ENCODE measurements around the gene C22orf15. TPM values are rescaled to one million over a fixed set of nuclear protein-coding genes. Genes with fewer than 3 reads are reported as not detected.
"Not testable (repeated sequence)": the region's sequence is repeated elsewhere in the genome, so short reads cannot be mapped to it uniquely, and the experiment has no call there.

C22orf15 gene
- total RNA-seq, result under 0.01 and 0.44 TPM in 2 replicates

- DNase-seq (ENCODE audit: low read depth in 2 of 2), result peak; percentile 45 to 59
Measured at GRCh38 chr22:23762842-23763578, at the start of gene C22orf15. Gene C22orf15 (plus strand): TSS chr22:23762990. CDS start chr22:23763307, 317 bp downstream.

DNA sequence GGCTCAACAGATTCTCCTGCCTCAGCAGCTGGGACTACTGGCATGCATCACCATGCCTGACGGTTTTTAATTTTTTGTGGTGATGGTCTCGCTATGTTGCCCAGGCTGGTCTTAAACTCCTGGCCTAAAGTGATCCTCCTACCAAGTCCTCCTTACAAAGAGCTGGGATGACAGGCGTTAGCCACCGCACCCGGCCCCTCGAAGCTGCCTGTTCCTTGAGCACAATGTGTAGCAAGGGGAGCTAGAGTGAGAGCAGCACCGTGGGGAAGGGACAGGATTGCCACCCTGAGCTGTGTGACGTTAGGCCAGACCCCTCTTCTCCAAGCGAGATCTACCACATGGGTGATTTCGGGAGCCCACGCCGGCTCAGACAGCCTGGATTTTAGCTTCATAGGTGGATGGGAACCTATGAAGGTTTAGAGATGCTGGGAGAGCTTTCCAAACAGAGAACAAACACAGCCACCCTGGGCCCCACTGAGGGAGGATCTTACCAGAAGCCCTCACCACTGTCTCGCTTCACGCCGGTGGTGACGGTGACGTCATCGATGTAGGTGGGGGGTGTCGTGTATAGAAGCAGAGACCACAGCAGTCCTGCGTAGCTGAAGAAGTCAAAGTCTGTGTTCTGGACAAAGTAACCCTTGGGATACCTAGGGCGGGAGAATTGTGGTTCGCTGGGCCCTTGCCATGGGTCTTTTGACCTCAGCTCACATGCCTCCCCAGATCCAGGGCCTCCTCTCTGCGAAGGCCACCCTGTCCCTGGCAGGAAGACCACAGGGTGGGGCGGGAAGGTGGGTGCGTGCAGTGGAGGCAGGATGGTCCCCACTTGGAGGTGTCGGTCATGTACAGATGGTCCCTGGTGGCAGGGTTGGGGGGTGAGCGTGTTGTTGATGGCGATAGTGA is 48.8 kb upstream of the C22orf15 start:
- DNase-seq (ENCODE audit: low read depth in 2 of 2), result no peak

DNA sequence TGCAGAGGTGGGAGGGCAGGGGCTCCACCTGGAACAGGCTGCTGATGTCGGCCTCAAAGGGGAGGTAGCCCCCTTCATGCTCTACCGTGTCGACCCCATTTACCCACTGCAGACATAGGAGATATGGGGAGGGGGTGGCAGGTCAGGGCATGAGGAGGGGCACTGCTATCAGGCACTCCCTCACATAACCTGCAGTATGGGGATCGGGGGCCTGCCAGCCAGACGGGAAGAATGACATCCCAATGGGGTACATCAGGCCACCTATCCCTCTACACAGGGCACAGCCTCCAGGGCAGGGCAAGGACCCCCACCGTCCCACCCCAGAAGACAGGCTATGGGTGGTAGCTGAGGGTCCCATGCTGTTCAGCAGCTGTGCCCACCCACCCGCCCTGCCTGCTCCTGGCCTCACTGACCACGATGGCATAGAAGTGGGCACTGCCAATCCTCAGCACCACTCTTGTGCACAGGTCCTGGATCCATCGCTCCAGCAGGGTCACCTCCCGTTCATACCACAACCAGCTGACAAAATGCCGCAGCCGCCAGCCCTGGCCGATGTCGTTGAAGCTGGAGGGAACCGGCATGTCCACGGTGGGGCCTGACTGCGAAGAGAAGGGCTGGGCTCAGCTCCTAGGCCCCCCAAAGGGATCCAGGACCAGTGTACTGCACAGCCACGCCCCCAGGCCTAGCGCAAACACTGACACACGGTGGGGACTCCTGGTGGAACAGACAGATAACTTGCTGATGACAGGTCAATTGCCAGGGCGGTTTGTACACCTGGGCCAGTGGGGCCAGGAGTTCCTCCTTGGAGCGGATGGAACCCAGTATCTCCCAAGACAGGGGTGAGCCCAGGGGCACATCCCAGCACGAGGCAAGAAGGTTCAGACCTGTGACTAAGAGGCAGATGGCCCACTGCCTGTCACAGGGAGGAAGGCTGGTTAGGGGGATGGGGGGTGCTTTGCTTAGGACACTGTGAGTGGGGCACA is 47.9 kb upstream of the C22orf15 start:
- DNase-seq (ENCODE audit: low read depth in 2 of 2), result no peak

DNA sequence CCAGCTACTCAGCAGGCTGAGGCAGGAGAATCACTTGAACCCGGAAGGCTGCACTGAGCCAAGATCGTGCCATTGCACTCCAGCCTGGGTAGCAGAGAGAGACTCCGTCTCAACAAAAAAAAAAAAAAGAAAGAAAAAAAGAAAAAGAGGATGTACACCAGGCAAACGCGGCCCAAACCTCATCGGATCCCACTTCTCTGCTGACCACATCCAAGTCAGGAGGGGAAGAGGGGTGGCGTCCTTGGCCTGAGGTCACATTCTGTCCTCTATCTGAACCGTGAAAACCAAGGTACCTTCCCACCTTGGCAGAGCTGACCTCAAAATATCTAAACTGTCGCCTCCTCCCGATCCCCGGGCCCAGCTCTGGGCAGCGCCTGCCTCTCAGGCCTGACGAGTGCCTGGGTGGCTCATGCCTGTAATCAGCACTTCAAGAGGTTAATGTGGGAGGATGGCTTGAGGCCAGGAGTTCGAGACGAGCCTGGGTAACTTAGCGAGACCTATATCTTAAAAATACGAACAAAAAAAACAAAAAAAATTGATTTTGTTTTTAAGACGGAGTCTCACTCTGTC is 46.9 kb upstream of the C22orf15 start:
- DNase-seq (ENCODE audit: low read depth in 2 of 2), result no peak

DNA sequence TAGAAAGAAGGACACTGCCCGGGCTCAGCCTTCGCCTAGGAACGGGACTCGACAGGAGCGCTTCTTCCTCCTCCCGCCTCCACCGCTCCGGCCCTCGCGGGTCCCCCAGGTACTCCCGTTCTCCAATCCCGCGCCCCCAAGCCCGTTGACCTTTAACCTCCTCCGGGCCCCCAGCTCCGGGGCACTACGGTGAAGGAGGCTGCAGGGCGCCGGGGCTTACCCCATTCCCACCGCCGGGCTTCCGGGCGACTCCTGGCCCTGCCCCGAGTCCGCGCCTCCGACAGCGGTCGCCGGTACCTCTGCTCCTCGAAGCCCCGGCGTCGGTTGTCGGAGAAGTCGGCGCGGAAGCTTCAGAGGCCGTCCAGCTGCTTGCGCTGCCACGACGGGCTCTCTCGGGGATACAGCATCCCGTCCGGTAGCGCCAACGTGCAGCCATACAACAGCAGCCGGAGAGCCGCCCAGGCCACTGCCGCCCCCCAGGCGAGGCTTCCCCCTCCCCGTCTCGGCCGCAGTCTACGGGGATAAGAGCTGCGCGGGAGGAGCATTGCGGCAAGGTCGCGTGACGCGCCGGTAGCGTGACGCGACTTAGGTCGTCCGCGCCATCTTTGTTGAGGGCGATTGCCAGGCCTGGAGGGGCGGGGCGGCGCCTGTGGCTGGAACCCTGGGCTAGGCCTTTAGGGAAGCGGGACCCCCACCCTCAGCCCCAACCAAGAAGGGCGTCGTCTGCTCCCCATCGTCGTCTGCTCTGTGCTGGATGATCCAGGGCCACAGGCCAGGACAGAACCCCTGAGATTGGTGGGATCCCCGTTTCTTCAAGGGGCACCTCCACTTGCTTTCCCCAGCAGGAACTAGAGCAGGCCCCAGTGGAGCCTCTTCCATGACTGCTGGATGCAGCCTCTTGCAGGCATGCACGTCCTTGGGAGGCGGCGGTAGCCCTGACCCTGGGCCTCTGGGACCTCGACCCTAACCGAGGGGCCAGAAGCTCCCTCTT is 45.7 kb upstream of the C22orf15 start:
- peak; percentile 88 to 92 for DNase-seq (ENCODE audit: low read depth in 2 of 2)

GRCh38 chr22:23718371-23719165 is 44.2 kb upstream of the C22orf15 start:
- DNase-seq (ENCODE audit: low read depth in 2 of 2), result no peak

GRCh38 chr22:23720855-23721254 is 41.9 kb upstream of the C22orf15 start:
- DNase-seq (ENCODE audit: low read depth in 2 of 2), result no peak

DNA sequence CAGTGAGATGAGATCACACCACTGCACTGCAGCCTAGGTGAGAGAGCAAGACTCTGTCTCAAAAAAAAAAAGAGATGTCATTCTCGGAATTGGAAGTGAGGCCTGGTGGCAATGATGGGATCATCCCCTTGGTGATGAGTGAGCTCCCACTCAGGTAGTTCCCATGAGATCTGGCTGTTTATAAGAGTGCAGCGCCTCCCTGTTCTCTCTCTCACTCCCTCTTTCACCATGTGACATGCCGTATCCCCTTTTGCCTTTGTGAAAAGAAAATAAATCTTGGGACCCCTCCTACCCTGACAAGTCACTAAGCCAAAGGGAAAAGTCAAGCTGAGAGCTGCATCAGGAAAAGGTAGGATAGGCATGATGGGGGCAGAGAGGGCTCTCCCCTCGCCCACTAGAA is 40.6 kb upstream of the C22orf15 start:
- no peak for DNase-seq (ENCODE audit: low read depth in 2 of 2)

DNA sequence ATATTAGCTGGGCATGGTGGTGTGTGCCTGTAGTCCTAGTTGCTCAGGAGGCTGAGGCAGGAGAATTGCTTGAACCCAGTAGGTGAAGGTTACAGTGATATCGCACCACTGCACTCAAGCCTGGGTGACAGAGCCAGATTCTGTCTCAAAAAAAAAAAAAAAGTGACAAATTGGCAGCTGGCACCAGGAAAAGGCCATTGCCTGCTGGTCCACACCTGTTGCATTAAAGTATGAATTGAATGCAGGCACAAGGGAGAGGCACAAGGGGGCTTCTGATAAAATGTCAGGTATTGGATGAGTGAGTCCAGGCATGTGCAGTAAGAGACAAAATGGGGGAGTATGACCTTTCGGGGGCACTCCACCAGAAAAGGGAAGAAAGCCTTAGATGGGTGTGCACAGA is 40.1 kb upstream of the C22orf15 start:
- DNase-seq (ENCODE audit: low read depth in 2 of 2), result no peak

GRCh38 chr22:23728108-23728507 is 34.7 kb upstream of the C22orf15 start:
- DNase-seq (ENCODE audit: low read depth in 2 of 2), result not testable (repeated sequence)

DNA sequence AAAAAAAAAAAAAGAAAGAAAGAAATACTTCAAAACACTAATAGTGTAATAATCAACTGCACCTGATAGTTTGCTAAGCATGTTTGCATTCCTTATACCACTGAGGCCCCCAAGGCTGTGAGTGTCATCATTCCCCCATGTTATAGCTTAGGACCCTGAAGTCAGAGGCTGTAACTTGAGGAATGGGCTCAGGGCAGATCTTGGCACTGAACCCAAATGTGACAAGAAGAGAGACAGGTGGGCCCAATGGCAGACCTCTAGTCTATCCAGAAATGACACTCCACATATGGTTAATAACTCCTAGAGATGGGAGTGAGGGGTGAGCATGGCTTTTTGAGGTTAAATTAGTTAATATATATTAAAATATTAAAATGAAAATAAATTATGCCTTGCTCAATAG is 25.1 kb upstream of the C22orf15 start:
- no peak for DNase-seq (ENCODE audit: low read depth in 2 of 2)

DNA sequence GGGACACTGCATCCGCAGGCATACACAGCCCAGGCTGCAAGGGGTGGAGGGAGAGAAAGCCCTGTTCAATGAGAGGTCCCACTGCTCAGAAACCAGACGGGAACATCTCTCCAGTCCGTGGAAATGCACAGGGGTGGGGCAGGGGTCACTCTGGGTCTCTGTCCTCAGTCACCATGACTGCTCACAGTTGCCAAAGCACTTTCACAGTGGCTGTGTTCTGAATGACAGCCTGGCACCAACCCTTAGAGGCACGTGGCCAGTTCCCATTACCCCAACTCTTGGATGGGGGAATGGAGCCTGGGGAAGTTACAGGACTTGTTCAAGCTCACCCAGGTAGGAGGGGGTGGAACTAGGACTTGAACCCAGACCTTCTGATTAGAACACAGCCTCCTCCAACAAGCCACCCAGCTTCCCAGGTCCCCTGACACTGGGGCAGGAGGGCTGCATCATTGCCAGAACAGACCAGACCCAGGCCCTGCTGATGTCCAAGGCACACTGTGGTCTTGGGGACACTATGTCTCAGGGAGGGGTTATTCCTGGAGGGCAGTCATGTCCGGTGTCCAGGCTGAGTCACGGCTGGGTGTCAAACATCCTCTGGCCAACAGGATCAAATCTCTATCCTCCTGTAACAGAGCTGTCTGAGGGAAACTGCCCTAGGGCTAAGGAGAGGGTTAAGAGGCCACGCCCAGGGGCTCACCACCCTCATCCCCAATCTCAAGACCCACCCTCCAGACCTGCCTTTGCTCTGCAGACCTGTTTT is 20.1 kb upstream of the C22orf15 start:
- no peak for DNase-seq (ENCODE audit: low read depth in 2 of 2)

DNA sequence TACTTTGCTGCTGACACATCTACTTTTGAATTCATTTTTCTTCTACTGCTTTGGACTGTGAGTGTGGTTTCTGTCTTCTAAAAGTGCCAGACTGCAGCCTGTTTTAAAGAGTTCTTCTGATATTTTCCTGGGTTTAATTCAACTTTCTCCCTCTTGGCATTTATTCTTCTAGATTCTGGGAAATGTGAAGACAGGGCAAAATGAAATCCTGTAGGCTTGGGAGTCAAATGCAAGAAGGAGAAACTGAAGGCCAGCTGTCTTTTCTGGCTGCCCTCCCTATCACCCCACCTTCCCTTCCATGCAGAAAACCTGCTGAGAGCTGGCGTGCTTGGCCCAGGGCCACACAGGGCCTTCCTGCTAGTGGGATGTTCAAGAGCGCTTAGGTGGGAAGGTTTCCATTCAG is 19.5 kb upstream of the C22orf15 start:
- no peak for DNase-seq (ENCODE audit: low read depth in 2 of 2)

- no peak for DNase-seq (ENCODE audit: low read depth in 2 of 2)
Measured at GRCh38 chr22:23744001-23744400, 18.8 kb upstream of the C22orf15 start.

- no peak for DNase-seq (ENCODE audit: low read depth in 2 of 2)
Measured at GRCh38 chr22:23744485-23744884, 18.3 kb upstream of the C22orf15 start.

DNA sequence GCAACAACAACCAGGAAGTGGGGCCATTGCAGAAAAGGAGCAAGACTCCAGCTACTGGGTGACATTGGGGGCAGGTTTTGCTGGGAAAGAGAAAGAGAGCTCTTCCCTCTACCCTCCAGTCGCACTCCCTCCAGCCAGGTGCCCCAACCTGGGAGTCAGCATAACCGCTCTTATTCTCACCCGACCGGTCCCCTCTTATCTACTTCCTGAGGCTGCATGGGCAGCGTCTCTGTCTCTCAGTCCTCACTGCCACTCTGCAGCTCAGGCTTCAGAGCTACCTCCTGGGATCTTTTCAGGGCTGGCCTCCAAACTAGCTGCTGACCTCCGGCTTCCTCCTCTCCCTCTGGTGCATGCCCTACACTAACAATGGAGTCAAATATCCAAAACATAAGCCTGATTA is 17.0 kb upstream of the C22orf15 start:
- no peak for DNase-seq (ENCODE audit: low read depth in 2 of 2)

DNA sequence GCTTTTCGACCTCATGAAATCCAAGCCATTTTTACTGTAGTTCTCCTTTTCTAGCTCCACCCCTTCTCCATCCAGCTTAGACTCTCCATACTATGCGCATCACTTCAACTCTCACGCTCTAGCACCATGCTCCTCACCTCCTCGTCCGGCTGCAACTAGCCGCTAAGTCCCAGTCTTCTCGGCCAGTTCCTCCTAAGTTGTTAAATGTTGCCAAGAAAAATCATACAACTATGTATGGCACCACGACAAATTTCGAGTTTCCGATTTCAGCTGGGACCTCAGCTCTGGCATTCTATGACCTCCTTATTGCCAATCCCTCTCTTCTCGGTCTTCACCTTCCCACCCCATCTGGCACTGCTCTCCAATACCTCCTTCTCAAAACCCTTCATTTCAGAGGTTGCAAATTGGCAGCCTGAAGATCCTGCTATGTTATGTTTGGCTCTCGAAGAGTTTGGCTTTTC is 12.9 kb upstream of the C22orf15 start:
- DNase-seq (ENCODE audit: low read depth in 2 of 2), result no peak

DNA sequence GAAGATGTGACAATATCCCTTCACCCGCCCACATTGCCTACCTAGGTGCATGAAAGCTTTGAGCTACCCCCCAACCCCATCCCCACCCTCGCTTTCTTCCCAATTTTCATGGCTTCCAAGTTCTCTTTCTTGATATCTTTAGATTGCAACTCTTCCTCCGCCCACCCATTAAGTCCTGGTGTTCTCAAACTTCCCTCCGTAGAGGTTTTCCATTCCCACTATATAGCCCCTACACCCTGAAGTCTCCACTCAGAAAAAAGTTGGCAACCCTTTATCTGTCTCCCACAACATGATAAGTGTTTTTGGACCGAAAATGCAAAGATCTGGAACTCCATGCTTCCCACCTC is 12.4 kb upstream of the C22orf15 start:
- DNase-seq (ENCODE audit: low read depth in 2 of 2), result no peak
